HG03439 (cell line): ENCODE results near the gene UBE2E1.
A peak's percentile ranks its signal among the peaks of the same experiment; 100 is the strongest.

ENCODE experiments used
- ATAC-seq: cut with Tn5 transposase; IDR thresholded peaks from one replicate; pipeline ENCODE4 v1.9.1; 2021; ENCODE audit warnings: mild to moderate bottlenecking, moderate library complexity; ENCODE audit not compliant: unreplicated experiment

Gene UBE2E1

GRCh38 chr3:23805633-23806533, at the start of gene UBE2E1:
Gene UBE2E1 (plus strand): TSS chr3:23805955. CDS start chr3:23807270, 1,315 bp downstream.
- ATAC-seq, result peak; percentile 43

GRCh38 chr3:23756206-23756840, 49.4 kb upstream of the UBE2E1 start:
- ATAC-seq, result no peak

- no peak for ATAC-seq
These were observed 47.4 kb upstream of the UBE2E1 start for GRCh38 chr3:23758253-23758838.

GRCh38 chr3:23760325-23760724, 45.4 kb upstream of the UBE2E1 start:
- peak; percentile 11 for ATAC-seq

- peak; percentile 41 for ATAC-seq
These were observed 44.8 kb upstream of the UBE2E1 start for GRCh38 chr3:23760871-23761373.

- ATAC-seq, result peak; percentile 34
These were observed 44.3 kb upstream of the UBE2E1 start for GRCh38 chr3:23761440-23761896.

GRCh38 chr3:23762214-23762613, 43.5 kb upstream of the UBE2E1 start:
- ATAC-seq, result peak; percentile 82

- ATAC-seq, result no peak
These were observed 42.8 kb upstream of the UBE2E1 start for GRCh38 chr3:23762759-23763477.

GRCh38 chr3:23764407-23764806, 41.3 kb upstream of the UBE2E1 start:
- ATAC-seq, result no peak

- ATAC-seq, result no peak
These were observed 38.2 kb upstream of the UBE2E1 start for GRCh38 chr3:23767546-23767945.

GRCh38 chr3:23775254-23775909, 30.4 kb upstream of the UBE2E1 start:
- ATAC-seq, result no peak

- ATAC-seq, result no peak
These were observed 29.3 kb upstream of the UBE2E1 start for GRCh38 chr3:23776352-23776891.

GRCh38 chr3:23778446-23778845, 27.3 kb upstream of the UBE2E1 start:
- no peak for ATAC-seq

- ATAC-seq, result no peak
These were observed 25.9 kb upstream of the UBE2E1 start for GRCh38 chr3:23779841-23780240.

GRCh38 chr3:23781051-23781450, 24.7 kb upstream of the UBE2E1 start:
- ATAC-seq, result no peak

- ATAC-seq, result no peak
These were observed 23.9 kb upstream of the UBE2E1 start for GRCh38 chr3:23781871-23782270.

GRCh38 chr3:23785097-23785645, 20.6 kb upstream of the UBE2E1 start:
- ATAC-seq, result no peak

- ATAC-seq, result no peak
These were observed 19.9 kb upstream of the UBE2E1 start for GRCh38 chr3:23785882-23786281.

- no peak for ATAC-seq
These were observed 14.1 kb upstream of the UBE2E1 start for GRCh38 chr3:23791678-23792077.
